ENCODE results near the gene FBXO41. TPM values are rescaled to one million over a fixed set of nuclear protein-coding genes. Genes with fewer than 3 reads are reported as not detected.
"Not testable (repeated sequence)": the region's sequence is repeated elsewhere in the genome, so short reads cannot be mapped to it uniquely, and the experiment has no call there.

Gene FBXO41
- total and polyA plus RNA-seq, 7 donors: under 0.01 to 4.4 (median 1.9) TPM

DNA sequence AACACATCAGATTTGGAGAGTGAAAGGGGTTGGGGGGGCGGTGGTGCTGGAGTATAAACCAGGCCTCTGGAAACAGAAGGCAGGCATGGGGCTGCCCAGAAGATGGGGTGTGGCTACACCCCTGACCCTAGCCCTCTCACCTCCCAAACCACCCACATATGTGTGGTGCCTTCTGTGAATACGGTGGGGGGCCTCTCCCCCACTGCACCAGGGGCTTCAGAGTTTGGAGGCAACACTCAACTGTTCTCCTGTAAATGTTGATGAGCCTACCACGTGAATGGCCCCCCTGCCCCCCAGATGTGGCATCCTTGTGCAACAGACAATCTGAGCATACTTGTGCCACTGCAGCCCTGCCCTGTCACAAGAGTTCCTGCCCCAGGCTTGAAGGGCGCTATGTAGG lies 19.5 kb downstream of the FBXO41 start:
- TF ChIP-seq POLR2AphosphoS5 (IDR thresholded peaks at IDR 0.05): no peak
- H3K27ac ChIP-seq: no peak overlapping the region
- H3K9me3 ChIP-seq: no peaks in the 10 kb centered on the region
- intact Hi-C loops (cut with DNase I): no loop called here
- no peak for DNase-seq
- H3K36me3 ChIP-seq: no peaks in the 10 kb centered on the region
- 89 to 96% methylated on average over 4 of the region's 4 CpGs for WGBS, 2 donors
- H3K27me3 ChIP-seq: peaks cover 19 to 48% (median 40%) of the 10 kb centered on the region in 3 donors
- peaks cover 0 to 16% (median 10%) of the 10 kb centered on the region in 4 donors for H3K4me1 ChIP-seq
- H3K4me3 ChIP-seq: no peak overlapping the region

DNA sequence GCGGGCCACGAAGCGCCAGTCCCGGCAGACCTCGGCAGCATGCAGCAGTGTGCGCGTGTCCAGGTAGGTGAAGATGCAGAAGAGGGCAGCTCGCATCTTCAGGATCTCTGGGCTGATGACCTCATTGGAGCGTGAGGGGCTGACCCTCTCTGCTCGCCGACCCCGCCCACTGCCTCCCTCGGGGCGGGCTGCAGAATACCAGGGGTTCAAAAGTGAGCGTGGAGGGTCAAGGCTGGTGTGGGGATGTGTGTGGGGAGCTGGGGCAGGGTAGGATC lies 20.0 kb downstream of the FBXO41 start:
- H3K36me3 ChIP-seq: no peaks in the 10 kb centered on the region
- WGBS, 2 donors: 95 to 97% methylated on average over 15 of the region's 15 CpGs
- no peak overlapping the region for H3K4me3 ChIP-seq
- peaks cover 14 to 43% (median 35%) of the 10 kb centered on the region in 3 donors for H3K27me3 ChIP-seq
- intact Hi-C loops (cut with DNase I): no loop called here
- no peak for DNase-seq
- H3K4me1 ChIP-seq: peaks cover 0 to 11% (median 8%) of the 10 kb centered on the region in 4 donors
- no peak overlapping the region for H3K27ac ChIP-seq
- TF ChIP-seq POLR2A (IDR thresholded peaks at IDR 0.05): no peak
- no peak for TF ChIP-seq POLR2AphosphoS5 (IDR thresholded peaks at IDR 0.05)
- TF ChIP-seq EP300 (IDR thresholded peaks at IDR 0.05): no peak
- TF ChIP-seq, protein P1, sequence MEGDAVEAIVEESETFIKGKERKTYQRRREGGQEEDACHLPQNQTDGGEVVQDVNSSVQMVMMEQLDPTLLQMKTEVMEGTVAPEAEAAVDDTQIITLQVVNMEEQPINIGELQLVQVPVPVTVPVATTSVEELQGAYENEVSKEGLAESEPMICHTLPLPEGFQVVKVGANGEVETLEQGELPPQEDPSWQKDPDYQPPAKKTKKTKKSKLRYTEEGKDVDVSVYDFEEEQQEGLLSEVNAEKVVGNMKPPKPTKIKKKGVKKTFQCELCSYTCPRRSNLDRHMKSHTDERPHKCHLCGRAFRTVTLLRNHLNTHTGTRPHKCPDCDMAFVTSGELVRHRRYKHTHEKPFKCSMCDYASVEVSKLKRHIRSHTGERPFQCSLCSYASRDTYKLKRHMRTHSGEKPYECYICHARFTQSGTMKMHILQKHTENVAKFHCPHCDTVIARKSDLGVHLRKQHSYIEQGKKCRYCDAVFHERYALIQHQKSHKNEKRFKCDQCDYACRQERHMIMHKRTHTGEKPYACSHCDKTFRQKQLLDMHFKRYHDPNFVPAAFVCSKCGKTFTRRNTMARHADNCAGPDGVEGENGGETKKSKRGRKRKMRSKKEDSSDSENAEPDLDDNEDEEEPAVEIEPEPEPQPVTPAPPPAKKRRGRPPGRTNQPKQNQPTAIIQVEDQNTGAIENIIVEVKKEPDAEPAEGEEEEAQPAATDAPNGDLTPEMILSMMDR (IDR thresholded peaks at IDR 0.05): no peak
- H3K9me3 ChIP-seq: no peaks in the 10 kb centered on the region

DNA sequence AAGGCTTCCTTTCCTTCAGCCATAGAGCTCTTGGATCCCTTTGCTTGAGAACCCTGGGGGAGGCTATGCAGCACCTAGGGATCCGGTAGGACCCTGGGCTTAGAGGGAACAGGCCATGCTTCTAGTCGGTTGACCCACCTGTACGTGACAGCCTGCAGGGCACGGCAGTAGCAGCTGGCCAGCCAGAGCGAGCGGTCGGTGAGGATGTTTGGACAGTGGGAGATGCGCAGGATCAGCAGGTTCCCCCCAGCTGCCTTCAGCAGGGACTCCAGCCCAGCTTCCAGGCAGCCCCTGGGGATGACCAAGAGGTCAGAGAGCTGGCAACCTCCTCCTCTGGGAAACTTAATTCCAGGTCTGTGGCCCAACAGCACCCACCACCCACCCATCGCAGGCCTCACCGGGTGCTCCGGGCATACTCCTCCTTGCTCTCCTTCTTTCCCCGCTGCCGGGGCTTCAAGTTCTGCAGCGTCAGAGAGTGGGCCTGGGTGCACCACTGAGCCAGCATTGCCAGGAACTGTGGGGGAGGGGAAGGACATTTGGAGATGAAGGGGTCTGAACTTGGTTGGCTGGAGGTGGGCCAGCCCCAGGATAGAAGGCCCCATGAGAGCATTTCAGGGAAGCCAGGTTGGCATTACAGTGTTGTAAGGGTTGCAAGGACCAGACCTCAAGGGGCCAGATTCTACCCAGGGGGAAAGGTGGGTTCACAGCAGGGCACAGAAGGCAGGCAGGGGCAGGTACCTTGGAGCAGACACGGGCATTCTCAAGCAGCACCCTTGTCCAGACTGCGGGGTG lies 20.5 kb downstream of the FBXO41 start:
- no peaks in the 10 kb centered on the region for H3K9me3 ChIP-seq
- no peak for DNase-seq
- H3K27me3 ChIP-seq: peaks cover 9 to 37% (median 29%) of the 10 kb centered on the region in 3 donors
- H3K27ac ChIP-seq: no peak overlapping the region
- H3K4me3 ChIP-seq: no peak overlapping the region
- peaks cover 0 to 7% (median 4%) of the 10 kb centered on the region in 4 donors for H3K4me1 ChIP-seq
- no peaks in the 10 kb centered on the region for H3K36me3 ChIP-seq
- intact Hi-C loops (cut with DNase I): no loop called here
- no peak for TF ChIP-seq POLR2AphosphoS5 (IDR thresholded peaks at IDR 0.05)
- TF ChIP-seq, protein P1 (IDR thresholded peaks at IDR 0.05): no peak
- TF ChIP-seq POLR2A (IDR thresholded peaks at IDR 0.05): no peak
- WGBS, 2 donors: 95 to 96% methylated on average over 16 of the region's 16 CpGs

DNA sequence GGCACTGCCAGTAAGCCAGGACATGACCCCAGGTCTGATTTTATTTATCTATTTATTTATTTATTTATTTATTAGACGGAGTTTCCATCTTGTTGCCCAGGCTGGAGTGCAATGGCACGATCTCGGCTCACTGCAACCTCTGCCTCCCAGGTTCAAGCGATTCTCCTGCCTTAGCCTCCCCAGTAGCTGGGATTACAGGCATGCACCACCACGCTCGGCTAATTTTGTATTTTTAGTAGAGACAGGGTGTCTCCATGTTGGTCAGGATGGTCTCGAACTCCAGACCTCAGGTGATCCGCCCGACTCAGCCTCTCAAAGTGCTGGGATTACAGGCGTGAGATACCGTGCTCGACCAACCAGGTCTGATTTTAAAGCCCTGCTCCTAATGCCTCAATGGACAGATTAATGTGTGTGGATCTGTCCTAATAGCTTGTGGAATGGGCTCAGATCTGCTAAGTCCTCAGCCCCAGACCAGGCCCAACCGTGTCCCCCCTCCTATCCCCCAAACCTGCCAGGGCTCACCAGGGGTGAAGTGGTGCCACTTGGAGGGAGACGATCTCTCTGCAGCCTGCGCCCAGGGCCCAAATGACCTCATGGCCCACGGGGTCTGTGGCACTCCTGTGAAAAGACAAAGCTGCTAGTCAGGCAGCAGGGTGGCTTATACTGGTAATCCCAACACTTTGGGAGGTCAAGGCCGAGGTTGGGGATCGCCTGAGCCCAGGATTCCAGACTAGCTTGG lies 21.4 kb downstream of the FBXO41 start:
- H3K4me3 ChIP-seq; H3K27ac ChIP-seq; H3K9me3 ChIP-seq; intact Hi-C loops (cut with DNase I); DNase-seq; H3K4me1 ChIP-seq; H3K36me3 ChIP-seq: not testable (repeated sequence)
- peaks cover 3 to 29% (median 21%) of the 10 kb centered on the region in 3 donors for H3K27me3 ChIP-seq
- WGBS, 2 donors: 95 to 96% methylated on average over 18 of the region's 18 CpGs

DNA sequence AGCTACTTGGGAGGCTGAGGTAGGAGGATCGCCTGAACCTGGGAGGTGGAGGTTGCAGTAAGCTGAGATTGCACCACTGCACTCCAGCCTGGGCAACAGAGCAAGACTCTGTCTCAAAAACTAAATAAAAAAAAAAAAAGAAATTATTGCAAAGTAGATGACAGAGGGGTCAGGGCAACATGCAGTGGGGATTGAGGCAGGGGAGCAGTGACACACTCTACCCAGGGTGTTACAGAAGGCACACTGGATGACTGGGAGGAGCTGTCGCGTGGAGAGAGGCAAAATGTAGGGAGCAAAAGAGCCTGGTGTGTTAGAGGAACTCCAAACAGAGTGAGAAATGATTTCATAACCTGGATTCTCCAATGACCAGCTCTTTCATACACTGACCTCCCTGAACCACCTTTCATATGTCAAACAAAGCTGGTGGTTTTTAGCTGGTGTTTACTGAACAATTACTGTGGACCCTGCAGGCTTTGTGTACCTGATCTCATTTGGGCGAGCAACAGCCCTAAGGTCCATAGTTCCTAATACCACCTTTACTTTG lies 22.1 kb downstream of the FBXO41 start:
- Histone ChIP-seq H3K27me3 (peaks cover 3 to 22% (median 14%) of the 10 kb centered on the region in 3 donors), H3K9me3 (no peaks in the 10 kb centered on the region), H3K27ac (no peak overlapping the region), H3K4me3 (no peak overlapping the region), H3K36me3 (no peaks in the 10 kb centered on the region), H3K4me1 (no peaks in the 10 kb centered on the region)
- no peak for DNase-seq
- TF ChIP-seq POLR2AphosphoS5 (IDR thresholded peaks at IDR 0.05) (no peak), POLR2A (IDR thresholded peaks at IDR 0.05) (no peak), EP300 (IDR thresholded peaks at IDR 0.05) (no peak)
- TF ChIP-seq, protein P1 (IDR thresholded peaks at IDR 0.05): no peak
- 93 to 95% methylated on average over 4 of the region's 4 CpGs for WGBS, 2 donors
- intact Hi-C loops (cut with DNase I): no loop called here
